Posterior cingulate gyrus (tissue), 11 donors: ENCODE data around the gene CADPS2.
A peak's percentile ranks its signal among the peaks of the same experiment; 100 is the strongest.

Experiments
- DNase-seq, 10 donors: peaks; one replicate each; pipeline versions ENCODE4 v3.0.0 to v3.0.0-alpha.2; 2020 to 2021; ENCODE audit warnings: mixed read lengths in 3 of 10
- intact Hi-C: fragments of 100-400 bp; cut with DNase I; formaldehyde crosslinking; loops from one replicate; pipeline ENCODE4 v1.15.1; 2023

Gene CADPS2

DNA sequence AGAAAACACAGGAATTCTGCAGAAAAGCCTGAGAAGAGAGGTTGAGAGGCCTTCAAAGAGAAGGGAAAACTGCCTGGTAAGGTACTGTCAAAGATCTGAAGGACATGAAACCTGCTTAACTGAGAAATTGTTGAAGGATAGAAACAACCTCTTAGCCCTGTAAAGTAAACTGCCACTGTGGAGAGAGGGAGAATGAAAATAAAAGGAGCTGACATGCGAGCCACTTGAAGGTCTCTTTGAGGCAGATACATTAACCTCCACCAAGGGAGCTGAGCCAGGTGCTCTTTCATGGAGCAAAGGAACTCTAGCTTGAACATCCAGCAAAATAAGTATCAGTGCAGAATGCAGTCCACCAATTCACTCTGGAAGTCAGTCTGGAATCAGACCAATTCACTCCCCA, 472.9 kb downstream of the CADPS2 start:
- intact Hi-C loops = no loop called here
- no peak for DNase-seq

DNA sequence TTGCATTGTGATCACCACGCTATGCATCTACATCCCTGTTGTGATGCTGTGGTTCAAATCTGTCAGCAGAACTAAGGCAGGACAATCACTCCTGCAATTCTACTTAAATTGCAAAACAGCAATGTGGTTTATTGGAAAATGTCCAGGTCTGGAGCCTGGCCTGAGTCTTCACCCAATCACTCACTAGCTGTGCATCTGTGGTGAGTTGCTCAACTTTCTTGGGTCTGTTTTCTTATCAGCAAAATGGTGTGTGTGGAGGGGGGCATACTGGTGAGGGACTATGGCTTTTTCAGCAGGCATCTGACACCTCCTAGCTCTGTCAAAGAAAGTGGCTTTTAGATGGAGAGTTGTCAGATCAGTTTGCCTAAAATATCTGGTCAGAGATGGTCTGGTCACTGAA, 473.4 kb downstream of the CADPS2 start:
- intact Hi-C loops = no loop called here
- no peak for DNase-seq

DNA sequence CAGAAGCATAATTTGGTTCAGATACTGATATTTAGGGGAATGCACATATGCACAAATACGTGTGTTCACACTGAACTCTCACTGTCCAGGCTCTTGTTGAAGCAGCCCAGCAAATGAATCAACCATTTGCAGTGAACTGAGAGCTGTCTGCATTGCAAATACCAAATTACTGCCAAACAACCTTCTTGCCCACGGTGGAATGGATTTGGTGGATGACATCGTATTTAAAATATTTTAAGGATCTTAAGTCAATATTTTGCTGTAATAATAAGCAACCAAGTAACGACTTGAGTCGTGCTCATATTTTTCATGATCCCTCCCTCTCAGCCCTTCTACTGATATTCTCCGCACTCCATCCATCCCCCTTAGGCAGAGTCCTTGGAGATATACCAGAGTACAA, 473.8 kb downstream of the CADPS2 start:
- intact Hi-C loops = no loop called here
- no peak for DNase-seq

DNA sequence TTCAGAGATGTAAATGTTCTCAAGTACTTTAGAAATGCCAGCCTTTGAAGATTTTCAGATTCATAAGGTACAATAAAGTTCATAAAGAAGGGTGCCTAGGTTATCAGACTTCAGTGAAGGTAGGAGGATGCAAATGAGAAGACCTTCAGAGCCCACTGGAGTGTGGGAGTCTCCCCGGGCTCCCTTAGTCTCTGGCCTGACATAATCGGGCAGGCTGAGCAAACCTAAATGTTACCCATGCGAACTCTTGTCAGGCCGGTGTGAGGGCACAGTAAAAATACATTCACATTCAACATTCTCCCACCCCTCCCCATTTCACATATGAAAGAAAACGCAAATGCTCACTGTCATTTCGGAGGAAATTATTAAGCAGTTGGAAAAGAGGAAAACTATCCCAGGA, 479.1 kb downstream of the CADPS2 start:
- DNase-seq = no peak
- intact Hi-C loops = no loop called here

DNA sequence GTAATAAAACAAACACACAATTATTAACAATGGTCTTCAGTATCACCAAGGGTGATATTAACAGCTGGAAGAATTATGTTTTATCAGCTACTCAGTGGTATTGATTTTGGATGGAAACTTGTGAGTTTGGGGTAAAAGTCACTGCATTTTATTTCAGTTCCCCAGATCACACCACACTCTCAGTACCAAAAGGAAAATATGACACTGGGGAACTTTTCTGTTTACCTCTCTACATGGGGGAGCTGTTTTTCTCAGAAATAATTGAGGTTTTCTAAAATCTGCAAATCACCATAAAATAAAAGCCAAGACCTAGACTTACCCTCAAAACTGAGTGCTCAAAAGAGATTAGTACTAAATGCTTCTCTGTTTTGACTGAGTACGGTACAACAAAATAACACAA, 483.1 kb downstream of the CADPS2 start:
- intact Hi-C loops = no loop called here

DNA sequence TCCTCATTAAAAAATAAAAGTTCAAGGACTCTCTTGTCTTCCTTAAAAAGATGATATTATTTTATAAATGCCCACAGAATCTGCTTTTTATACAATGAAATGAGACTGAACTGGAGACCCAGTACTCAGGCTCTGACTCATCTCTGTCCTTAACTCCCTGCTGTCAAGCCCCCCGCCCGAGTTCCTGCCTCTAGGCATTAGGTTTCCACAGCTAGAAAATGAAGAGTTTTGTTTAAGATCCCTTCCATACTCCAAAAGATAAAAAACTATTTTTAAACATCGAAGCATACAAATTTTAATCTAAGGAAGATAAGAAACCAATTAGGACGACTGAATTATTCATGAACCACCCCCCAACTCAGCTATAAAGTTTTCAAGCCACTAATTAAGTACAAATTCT, 484.0 kb downstream of the CADPS2 start:
- no peak for DNase-seq

More for the DNA sequence above, 483.1 kb downstream of the CADPS2 start:
- no peak for DNase-seq

DNA sequence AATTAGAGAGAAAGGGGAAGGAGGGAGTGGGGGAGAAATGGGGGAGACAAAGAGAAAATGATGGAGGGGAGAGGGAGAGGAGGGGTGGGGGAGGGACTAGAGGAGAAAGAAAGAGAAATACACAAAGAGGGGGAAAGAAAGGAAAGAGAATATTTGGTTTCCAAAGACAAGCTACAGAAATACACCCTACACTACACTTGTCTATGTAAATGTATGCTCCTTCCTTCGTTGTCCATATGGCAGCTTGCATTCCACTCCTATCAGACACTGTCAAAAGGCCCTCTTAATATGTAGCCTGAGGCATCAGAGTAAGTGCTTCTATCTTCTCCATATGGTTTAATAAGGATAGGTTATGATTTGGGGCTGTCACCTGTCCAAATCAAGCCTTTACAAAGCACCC, 488.9 kb downstream of the CADPS2 start:
- no peak for DNase-seq
- intact Hi-C loops = no loop called here

More for the DNA sequence above, 484.0 kb downstream of the CADPS2 start:
- intact Hi-C loops = no loop called here

DNA sequence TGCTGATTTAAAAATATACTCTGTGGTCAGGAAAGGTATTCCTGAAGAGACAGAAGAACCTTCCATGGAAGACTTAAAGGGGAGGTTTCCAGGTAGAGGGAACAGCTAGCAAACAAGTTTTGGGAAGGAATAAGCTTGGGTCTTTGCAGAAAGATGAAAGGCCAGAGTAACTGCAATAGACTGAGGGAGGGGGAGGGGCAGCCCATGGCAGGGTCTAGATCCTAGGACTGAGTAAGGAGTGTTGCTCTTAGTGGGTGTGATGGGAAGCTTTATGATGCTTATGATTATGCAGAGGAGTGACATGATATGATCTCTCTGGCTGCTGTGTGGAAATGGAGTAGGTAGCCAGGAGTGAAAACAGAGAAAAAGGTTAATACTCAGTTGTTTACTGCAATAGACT, 491.7 kb downstream of the CADPS2 start:
- intact Hi-C loops = no loop called here
- no peak for DNase-seq

DNA sequence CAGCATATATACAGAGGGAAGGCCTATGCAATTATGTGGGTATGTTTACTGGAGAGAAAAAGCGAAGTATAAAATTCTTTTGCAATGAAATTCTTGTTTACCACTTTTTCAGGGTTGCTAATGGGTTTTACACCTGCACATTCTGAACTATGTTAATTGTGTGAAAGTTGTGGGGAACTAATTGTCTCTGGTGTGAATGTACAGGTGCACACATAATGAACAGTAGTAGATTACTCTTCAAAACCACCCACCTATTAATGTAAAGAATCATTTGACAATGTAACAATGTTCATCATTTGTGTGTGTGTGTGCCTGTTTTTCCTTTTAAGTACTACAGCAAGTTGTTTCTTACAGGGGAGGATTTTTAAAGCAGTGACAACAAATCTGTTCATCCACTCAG, 501.7 kb downstream of the CADPS2 start:
- intact Hi-C loops = no loop called here
- DNase-seq = no peak

DNA sequence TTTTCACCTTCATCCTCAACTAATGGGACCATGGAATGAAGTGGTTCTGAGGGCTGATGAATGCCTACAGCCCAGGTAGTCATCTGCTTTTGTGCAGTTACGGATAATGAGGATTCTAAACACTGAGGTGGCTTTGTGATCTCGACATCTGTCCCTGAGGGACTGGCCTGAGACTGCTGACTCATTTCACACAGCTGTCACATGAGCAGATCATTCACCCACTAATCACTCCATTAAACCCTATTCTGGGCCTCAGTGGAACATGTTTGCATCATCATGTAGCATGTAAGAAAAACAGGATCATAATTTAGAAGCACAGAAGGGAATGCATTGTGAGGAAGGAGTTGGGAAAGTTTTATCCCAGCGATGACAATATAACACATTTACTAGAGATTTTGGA, 502.3 kb downstream of the CADPS2 start:
- intact Hi-C loops = no loop called here
- no peak for DNase-seq

DNA sequence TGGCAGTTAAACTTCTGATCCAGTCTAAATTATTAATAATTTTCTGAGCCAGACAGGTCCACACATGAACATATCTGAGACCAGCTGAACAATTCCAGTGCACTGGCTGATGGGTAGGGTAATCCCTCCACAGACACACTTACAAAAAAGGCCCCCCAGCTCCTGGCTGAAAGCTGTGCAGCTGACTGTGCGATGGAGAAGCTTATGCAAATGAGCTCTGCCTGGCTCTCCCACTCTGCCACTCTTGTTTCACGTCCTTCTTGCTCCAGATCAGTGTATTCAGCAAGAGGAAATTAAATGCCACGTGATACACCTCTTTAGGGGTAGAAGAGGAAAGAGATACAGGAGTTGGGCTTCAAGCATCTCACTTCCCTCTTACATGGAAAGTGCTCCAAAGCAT, 505.3 kb downstream of the CADPS2 start:
- peak in 1 of 10 donors; percentile 52 for DNase-seq
- intact Hi-C loops = no loop called here

DNA sequence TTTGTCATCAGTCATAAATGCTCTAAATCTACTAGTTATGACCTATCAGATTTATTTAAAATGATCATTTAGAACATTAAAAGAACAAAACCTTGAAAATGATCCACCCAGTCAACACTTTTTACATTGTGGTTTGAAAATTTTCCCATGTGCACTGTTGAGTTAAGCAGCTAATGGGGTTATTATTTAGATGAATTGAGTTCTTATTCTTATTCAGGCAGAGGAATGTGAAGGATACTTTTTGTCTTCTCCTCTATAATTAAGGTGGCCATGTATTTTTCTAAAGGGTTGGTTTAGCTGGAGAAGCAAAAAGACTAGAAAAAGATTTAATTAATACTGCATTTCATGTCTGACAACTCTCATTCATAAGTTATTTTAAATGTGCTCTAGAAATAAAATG, 506.8 kb downstream of the CADPS2 start:
- DNase-seq = no peak
- intact Hi-C loops = no loop called here

DNA sequence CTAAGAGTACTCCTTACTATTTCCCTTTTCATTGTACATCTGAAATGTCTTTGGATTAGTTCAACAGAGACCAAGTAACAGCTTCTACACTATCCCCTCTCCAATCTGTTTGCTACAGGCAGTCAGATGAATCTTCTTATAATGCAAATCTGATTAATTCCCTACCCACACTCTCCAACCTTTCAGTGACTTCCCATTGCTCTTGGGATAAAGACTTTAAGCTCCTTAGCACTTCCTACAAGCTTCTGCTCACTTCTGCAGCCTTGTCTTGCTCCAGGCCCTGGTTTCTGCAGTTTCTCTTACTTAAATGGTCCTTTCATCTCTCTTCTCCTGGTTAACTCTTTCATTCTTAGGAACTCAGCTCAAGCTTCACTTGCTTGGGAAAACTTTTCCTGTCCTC, 516.5 kb downstream of the CADPS2 start:
- no peak for DNase-seq
- intact Hi-C loops = no loop called here

DNA sequence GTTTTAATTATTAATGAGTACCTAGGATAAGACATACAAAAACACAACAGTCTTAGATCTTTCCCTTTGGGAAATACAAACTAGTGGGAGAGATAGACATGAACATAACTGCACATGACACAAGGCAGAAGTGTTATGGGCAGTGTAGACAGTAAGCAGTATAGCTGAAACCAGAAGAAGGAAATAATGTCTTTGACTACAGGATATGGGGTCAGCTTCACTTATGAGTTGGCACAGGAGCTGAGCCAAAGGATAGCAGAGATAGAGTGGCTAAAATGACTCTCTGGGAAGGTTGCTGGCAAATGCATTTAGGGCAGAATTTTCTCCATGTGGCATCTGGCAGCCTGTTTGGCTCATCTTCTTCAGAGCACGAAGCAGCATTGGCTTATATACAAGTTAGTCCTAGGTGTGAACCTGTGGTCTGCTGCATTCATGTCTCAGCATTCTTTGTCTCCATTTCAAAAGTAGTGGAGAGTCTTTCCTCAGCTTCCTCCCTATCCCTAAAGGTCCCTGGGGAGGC, 521.4 kb downstream of the CADPS2 start:
- intact Hi-C loops = no loop called here
- no peak for DNase-seq

DNA sequence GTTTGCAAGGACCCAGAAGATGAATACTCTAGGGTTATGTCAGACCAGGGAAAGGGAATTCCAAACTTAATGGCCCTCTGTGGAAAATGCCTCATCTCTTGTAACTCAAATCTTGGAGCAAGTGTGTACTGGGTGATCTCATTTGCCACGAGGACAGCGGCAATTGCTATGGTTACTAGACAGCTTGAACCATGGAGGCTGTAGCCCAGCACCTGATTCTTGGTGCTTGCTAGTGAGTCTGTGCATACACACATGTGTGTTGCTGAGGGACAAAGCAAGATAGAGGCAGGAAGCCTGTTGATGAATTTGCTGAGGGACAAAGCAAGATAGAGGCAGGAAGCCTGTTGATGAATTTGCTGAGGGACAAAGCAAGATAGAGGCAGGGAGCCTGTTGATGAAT, 523.1 kb downstream of the CADPS2 start:
- intact Hi-C loops = no loop called here
- DNase-seq = no peak

DNA sequence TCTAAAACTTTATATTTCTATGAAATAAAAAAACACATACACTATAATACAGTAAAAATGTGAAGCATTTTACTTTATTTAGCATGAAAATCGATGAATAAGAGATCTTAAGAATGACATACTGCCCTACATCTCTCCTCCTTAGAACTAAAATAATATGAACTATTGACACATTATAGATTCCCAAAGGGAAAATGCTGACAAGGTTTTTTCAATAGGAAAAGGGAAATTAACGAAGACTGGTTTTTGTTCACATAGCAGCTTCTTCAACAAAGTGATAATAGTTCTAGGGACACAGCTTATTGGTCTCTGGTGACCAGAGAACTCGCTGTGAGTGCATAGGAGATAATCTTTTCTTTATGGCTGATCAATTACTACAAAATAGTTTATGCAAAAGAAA, 523.8 kb downstream of the CADPS2 start:
- intact Hi-C loops = no loop called here
- DNase-seq = no peak

DNA sequence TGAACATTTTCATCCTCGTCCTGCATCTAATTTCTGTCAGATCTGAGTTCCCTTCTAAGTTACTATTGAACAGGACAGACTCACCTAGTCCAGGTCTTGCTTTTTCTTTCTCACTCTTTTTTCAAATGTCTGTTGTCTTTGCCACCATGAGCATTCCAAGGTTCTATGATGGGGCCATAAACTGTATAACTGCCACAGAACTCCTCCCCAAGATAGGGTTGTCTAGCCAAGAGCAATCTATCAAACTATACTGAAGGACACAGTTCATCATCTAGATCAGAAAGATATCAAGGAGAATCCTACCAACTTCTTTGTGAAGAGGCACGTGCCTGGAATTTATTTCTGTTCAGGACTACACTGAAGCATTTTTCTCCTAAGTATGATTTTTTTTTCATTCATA, 531.6 kb downstream of the CADPS2 start:
- no peak for DNase-seq
- intact Hi-C loops = no loop called here

DNA sequence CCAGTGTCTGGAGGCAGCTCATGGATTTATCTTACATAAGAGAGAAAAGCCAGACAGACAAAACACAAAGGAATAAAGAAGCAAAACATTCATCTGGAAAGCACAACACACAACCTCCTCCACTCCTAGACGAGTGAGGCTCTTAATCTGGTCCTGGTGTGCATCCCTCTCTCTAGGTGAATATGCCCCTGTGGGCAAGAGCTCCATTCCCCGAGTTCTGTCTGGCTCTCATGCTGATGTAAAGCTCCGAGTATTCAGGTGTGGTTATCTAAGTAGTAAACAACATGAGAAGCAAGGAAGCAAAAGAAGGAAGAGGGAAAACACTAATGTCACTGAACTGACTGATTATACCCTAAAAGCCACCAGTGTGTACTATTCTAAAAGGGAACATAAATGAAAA, 533.8 kb downstream of the CADPS2 start:
- intact Hi-C loops = no loop called here

DNA sequence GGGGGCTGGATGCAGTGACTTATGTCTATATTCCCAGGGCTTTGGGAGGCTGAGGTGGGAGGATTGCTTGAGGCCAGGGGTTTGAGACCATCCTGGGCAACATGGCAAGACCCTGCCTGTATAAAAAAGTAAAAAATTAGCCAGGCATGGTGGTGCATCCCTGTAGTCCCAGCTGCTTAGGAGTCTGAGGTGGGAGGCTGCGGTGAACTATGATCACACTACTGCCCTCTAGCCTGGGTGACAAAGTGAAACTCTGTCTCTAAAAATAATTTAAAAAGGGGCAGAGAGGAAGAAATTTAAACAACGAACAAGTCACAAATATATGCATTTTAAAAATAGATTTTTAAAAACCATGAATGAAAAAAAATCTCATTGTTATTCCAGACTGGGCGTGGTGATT, 535.6 kb downstream of the CADPS2 start:
- DNase-seq = no peak
- intact Hi-C loops = no loop called here

More for the DNA sequence above, 533.8 kb downstream of the CADPS2 start:
- no peak for DNase-seq

DNA sequence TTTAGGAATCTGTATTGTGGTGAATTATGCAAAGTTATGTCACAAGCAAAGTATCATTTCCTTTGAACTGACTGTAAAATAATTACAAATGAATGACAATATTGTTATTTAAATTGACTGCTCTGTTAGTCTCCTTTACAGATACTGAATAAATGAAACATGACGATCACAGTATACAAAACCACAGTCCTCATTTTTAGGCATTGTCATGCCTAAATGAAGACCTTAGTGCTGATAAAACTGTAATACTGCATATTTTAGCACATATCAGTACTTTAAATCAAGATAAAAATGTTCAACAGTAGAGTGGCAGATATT, 542.0 kb downstream of the CADPS2 start:
- intact Hi-C loops = no loop called here
- no peak for DNase-seq

DNA sequence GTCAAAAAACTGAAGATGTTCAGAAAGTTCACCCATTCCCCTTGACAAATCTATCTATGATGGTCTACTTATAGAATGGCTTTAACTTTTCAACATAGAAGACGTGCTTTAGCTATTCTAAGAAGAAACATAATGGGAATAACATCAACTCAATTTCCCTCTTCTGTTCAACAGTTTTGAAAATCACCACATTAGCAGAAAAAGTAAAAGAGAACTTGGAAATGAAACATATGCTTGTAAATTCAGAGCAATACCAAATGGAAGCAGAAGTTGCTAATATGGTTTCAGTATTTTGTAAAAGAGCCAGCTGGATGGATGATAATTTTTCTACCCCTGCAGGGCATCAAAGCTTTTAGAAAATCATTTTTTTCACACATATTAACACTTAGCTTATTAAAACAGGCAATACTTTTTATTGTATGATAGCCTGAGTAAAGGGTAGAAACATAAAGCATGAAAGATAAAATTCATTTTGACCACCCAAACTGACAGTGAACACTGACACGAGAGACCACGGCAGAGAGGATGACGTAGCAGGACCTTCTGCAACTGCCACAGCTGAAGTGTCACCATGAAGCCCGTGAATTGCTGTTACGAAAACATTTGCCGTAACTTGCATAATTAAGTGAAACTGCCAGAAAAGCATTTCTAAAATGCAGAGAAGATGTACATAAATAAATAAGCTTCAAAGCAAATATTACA, 542.5 kb downstream of the CADPS2 start:
- no peak for DNase-seq
- intact Hi-C loops = no loop called here

DNA sequence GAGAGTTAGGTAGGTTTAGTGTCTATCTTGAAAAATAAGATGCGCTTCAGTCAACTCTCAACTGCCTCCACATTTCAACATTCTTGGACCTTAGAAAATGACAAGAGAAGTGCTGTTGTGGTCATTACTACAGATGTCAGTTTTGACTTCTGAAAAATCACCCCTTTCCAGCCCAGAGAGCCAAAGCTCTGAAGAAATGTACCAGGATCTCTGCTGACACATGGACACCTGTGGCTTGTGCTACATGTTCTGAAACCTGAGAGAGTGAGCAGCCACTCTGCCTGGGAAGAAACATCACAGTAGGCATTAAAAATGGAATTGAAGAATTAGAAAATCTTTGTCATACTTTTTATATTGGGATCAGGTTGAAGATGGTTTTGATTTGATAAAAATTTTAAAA, 545.8 kb downstream of the CADPS2 start:
- intact Hi-C loops = no loop called here
- no peak for DNase-seq
